SK-N-SH treated with all-trans-retinoic acid at 6 μM for 48 hours (cell line): Measurements from ENCODE around the gene WWC2.
"Not testable (repeated sequence)": the region's sequence is repeated elsewhere in the genome, so short reads cannot be mapped to it uniquely, and the experiment has no call there.

Experiments used
- ATAC-seq: fragments of 200-7000 bp; cut with Tn5 transposase; 3 replicates; pipeline ENCODE4 v1.9.1; 2020; ENCODE audit warnings: mild to moderate bottlenecking, moderate library complexity
- ARNTL ChIP-seq: fragments of 450-650 bp; formaldehyde crosslinking; IDR thresholded peaks from 2 replicates; pipeline ENCODE4 v1.5.0; 2020; ENCODE audit warnings: low read depth, mild to moderate bottlenecking, moderate library complexity, borderline replicate concordance
- BACH2 ChIP-seq: fragments of 250-450 bp; sonication (Bioruptor Pico); IDR thresholded peaks from 2 replicates; pipeline ENCODE4 v1.9.0; 2021; ENCODE audit warnings: mild to moderate bottlenecking, borderline replicate concordance
- CREB5 ChIP-seq: fragments of 250-450 bp; sonication (Bioruptor Pico); IDR thresholded peaks from 2 replicates; pipeline ENCODE4 v1.5.1; 2020; ENCODE audit warnings: low read depth, mild to moderate bottlenecking, moderate library complexity
- CSDC2 ChIP-seq: fragments of 250-450 bp; sonication (Bioruptor Pico); IDR thresholded peaks from 2 replicates; pipeline ENCODE4 v1.5.0; 2020; ENCODE audit warnings: mild to moderate bottlenecking, moderate library complexity
- CSRNP3 ChIP-seq: fragments of 250-450 bp; sonication (Bioruptor Pico); IDR thresholded peaks from 2 replicates; pipeline ENCODE4 v1.5.1; 2021; ENCODE audit warnings: mild to moderate bottlenecking, moderate library complexity
- ESRRG ChIP-seq: fragments of 250-450 bp; sonication (Bioruptor Pico); IDR thresholded peaks from 2 replicates; pipeline ENCODE4 v1.6.1; 2021; ENCODE audit warnings: mild to moderate bottlenecking
- OSR1 ChIP-seq: fragments of 250-450 bp; sonication (Bioruptor Pico); IDR thresholded peaks from 2 replicates; pipeline ENCODE4 v1.8.0; 2022; ENCODE audit warnings: moderate library complexity, mild to moderate bottlenecking, inconsistent platforms
- PATZ1 ChIP-seq: fragments of 250-450 bp; sonication (Bioruptor Pico); IDR thresholded peaks from 2 replicates; pipeline ENCODE4 v1.8.0; 2020; ENCODE audit warnings: mild to moderate bottlenecking, moderate library complexity, borderline replicate concordance
- POU6F1 ChIP-seq: fragments of 250-450 bp; sonication (Bioruptor Pico); IDR thresholded peaks from 2 replicates; pipeline ENCODE4 v1.8.0; 2021; ENCODE audit warnings: low read depth, mild to moderate bottlenecking, moderate library complexity, borderline replicate concordance
- RARB ChIP-seq: fragments of 250-450 bp; sonication (Bioruptor Pico); IDR thresholded peaks from 2 replicates; pipeline ENCODE4 v1.8.0; 2021; ENCODE audit warnings: mild to moderate bottlenecking, moderate library complexity
- SNAI2 ChIP-seq: fragments of 250-450 bp; sonication (Bioruptor Pico); IDR thresholded peaks from 2 replicates; pipeline ENCODE4 v1.5.0; 2020; ENCODE audit warnings: mild to moderate bottlenecking, moderate library complexity
- TCF4 ChIP-seq: fragments of 250-450 bp; sonication (Bioruptor Pico); IDR thresholded peaks from 2 replicates; pipeline ENCODE4 v1.8.0; 2021; ENCODE audit warnings: mild to moderate bottlenecking, moderate library complexity, borderline replicate concordance
- TOX ChIP-seq: fragments of 250-450 bp; sonication (Bioruptor Pico); IDR thresholded peaks from 2 replicates; pipeline ENCODE4 v1.8.0; 2021; ENCODE audit warnings: mild to moderate bottlenecking, moderate library complexity, borderline replicate concordance
- TSHZ2 ChIP-seq: fragments of 250-450 bp; sonication (Bioruptor Pico); IDR thresholded peaks from 2 replicates; pipeline ENCODE4 v1.5.0; 2020; ENCODE audit warnings: mild to moderate bottlenecking, moderate library complexity
- ZC3H10 ChIP-seq: fragments of 250-450 bp; sonication (Bioruptor Pico); IDR thresholded peaks from 2 replicates; pipeline ENCODE4 v1.5.1; 2021; ENCODE audit warnings: mild to moderate bottlenecking, moderate library complexity
- ZFP3 ChIP-seq: fragments of 250-450 bp; sonication (Bioruptor Pico); IDR thresholded peaks from 2 replicates; pipeline ENCODE4 v1.5.0; 2020; ENCODE audit warnings: mild to moderate bottlenecking, moderate library complexity
- ZFP30 ChIP-seq: fragments of 450-650 bp; formaldehyde crosslinking; IDR thresholded peaks from 2 replicates; pipeline ENCODE4 v1.5.0; 2022; ENCODE audit warnings: mild to moderate bottlenecking, moderate library complexity
- ZNF565 ChIP-seq: fragments of 450-650 bp; formaldehyde crosslinking; conservative IDR thresholded peaks from 2 replicates; pipeline ENCODE4 v1.5.0; 2020; ENCODE audit warnings: low read depth, mild to moderate bottlenecking, moderate library complexity
- ZNF70 ChIP-seq: fragments of 450-650 bp; formaldehyde crosslinking; IDR thresholded peaks from 2 replicates; pipeline ENCODE4 v1.5.0; 2020; ENCODE audit warnings: mild to moderate bottlenecking, moderate library complexity
- ZNF8 ChIP-seq: fragments of 450-650 bp; formaldehyde crosslinking; IDR thresholded peaks from 2 replicates; pipeline ENCODE4 v1.5.0; 2020; ENCODE audit warnings: mild to moderate bottlenecking, moderate library complexity

The WWC2 gene

GRCh38 chr4:183324619-183325018 is 225.6 kb downstream of the WWC2 start:
- no peak for ATAC-seq
- TF ChIP-seq ZNF8 (CRISPR knock-in tag) = no peak
- TF ChIP-seq RARB (CRISPR knock-in tag) = no peak
- no peak for TF ChIP-seq ZNF70 (CRISPR knock-in tag)

- not testable (repeated sequence) for ATAC-seq
Observed at GRCh38 chr4:183326387-183326786, 227.3 kb downstream of the WWC2 start.

GRCh38 chr4:183326853-183327252 is 227.8 kb downstream of the WWC2 start:
- ATAC-seq = no peak
- no peak for TF ChIP-seq OSR1 (CRISPR knock-in tag)
- no peak for TF ChIP-seq ZNF8 (CRISPR knock-in tag)
- no peak for TF ChIP-seq RARB (CRISPR knock-in tag)
- TF ChIP-seq SNAI2 = no peak
- TF ChIP-seq ZC3H10 (CRISPR knock-in tag) = no peak
- no peak for TF ChIP-seq ZNF565 (CRISPR knock-in tag)
- no peak for TF ChIP-seq TSHZ2
- TF ChIP-seq CREB5 (CRISPR knock-in tag) = no peak
- TF ChIP-seq CSRNP3 (CRISPR knock-in tag) = no peak

GRCh38 chr4:183327827-183328226 is 228.8 kb downstream of the WWC2 start:
- TF ChIP-seq TOX (CRISPR knock-in tag) (no peak), CSDC2 (no peak)
- TF ChIP-seq, all 23 proteins: peak for 0
- ATAC-seq = no peak

- no peak for TF ChIP-seq POU6F1 (CRISPR knock-in tag)
- no peak for TF ChIP-seq TOX (CRISPR knock-in tag)
- TF ChIP-seq ZC3H10 (CRISPR knock-in tag) = no peak
- TF ChIP-seq ARNTL (CRISPR knock-in tag) = no peak
- TF ChIP-seq OSR1 (CRISPR knock-in tag) = no peak
- TF ChIP-seq ZFP30 (CRISPR knock-in tag) = no peak
- TF ChIP-seq TCF4 = no peak
- TF ChIP-seq SNAI2 = no peak
- no peak for TF ChIP-seq RARB (CRISPR knock-in tag)
- TF ChIP-seq ZFP3 (CRISPR knock-in tag) = no peak
- TF ChIP-seq ZNF565 (CRISPR knock-in tag) = no peak
- TF ChIP-seq ZNF70 (CRISPR knock-in tag) = no peak
- TF ChIP-seq CSRNP3 (CRISPR knock-in tag) = no peak
- TF ChIP-seq TSHZ2 = no peak
- TF ChIP-seq ESRRG (CRISPR knock-in tag) = no peak
- no peak for TF ChIP-seq PATZ1 (CRISPR knock-in tag)
- no peak for TF ChIP-seq CSDC2
- no peak for TF ChIP-seq BACH2
- ATAC-seq = no peak
Observed at GRCh38 chr4:183328832-183329231, 229.8 kb downstream of the WWC2 start.
